COR-L47 (cell line): ENCODE results near the gene PCP2.

Experiments
- DNase-seq: peaks from one replicate; lab custom pipeline; 2025; lab: John Stamatoyannopoulos, UW

The PCP2 gene

GRCh38 chr19:7633698-7634097 lies at the start of gene PCP2:
Gene PCP2, minus strand, starts transcription at chr19:7633719. Its CDS starts 262 bp downstream, at chr19:7633457.
- no peak for DNase-seq

- DNase-seq = no peak
These were observed 48.8 kb upstream of the PCP2 start for GRCh38 chr19:7682175-7682855.

- DNase-seq = no peak
These were observed 48.0 kb upstream of the PCP2 start for GRCh38 chr19:7681340-7682174.

- DNase-seq = peak; percentile 82
These were observed 47.3 kb upstream of the PCP2 start, which contains the start of gene TRAPPC5 for GRCh38 chr19:7680606-7681339. Gene TRAPPC5, plus strand, starts transcription at chr19:7680833. Its CDS starts 1,421 bp downstream, at chr19:7682254.

GRCh38 chr19:7679771-7680605 lies 46.5 kb upstream of the PCP2 start:
- DNase-seq = no peak

GRCh38 chr19:7678971-7679751 lies 45.6 kb upstream of the PCP2 start:
- DNase-seq = peak; percentile 59

GRCh38 chr19:7677669-7678311 lies 44.3 kb upstream of the PCP2 start:
- no peak for DNase-seq

GRCh38 chr19:7676854-7677253 lies 43.3 kb upstream of the PCP2 start, which contains the start of gene MCEMP1:
Gene MCEMP1, plus strand, starts transcription at chr19:7677090. Its CDS starts 31 bp downstream, at chr19:7677121.
- no peak for DNase-seq

- DNase-seq = no peak
These were observed 42.9 kb upstream of the PCP2 start for GRCh38 chr19:7676376-7676775.

GRCh38 chr19:7674010-7675005 lies 40.8 kb upstream of the PCP2 start:
- DNase-seq = peak; percentile 10

GRCh38 chr19:7672522-7672921 lies 39.0 kb upstream of the PCP2 start:
- no peak for DNase-seq

- DNase-seq = no peak
These were observed 37.3 kb upstream of the PCP2 start for GRCh38 chr19:7670790-7671189.

- DNase-seq = peak; percentile 4
These were observed 36.7 kb upstream of the PCP2 start for GRCh38 chr19:7670150-7670783.

- DNase-seq = no peak
These were observed 36.1 kb upstream of the PCP2 start for GRCh38 chr19:7669641-7670040.

- no peak for DNase-seq
These were observed 35.3 kb upstream of the PCP2 start, which contains the start of gene RETN for GRCh38 chr19:7668842-7669241. Gene RETN, plus strand, starts transcription at chr19:7669049. Its CDS starts 278 bp downstream, at chr19:7669327.

GRCh38 chr19:7665076-7665475 lies 31.6 kb upstream of the PCP2 start:
- DNase-seq = no peak

- DNase-seq = no peak
These were observed 30.2 kb upstream of the PCP2 start for GRCh38 chr19:7663706-7664105.

- no peak for DNase-seq
These were observed 29.1 kb upstream of the PCP2 start for GRCh38 chr19:7662657-7663056.
